Gastrocnemius medialis (tissue), 4 donors: ENCODE data around the gene TGFBR3L.

ENCODE experiments used
- POLR2A ChIP-seq, 2 donors: fragments of 450-650 bp; IDR thresholded peaks; one replicate each; pipeline ENCODE4 v1.6.1; 2017; ENCODE audit warnings: antibody characterized with exemption in 2 of 2, mild to moderate bottlenecking in 2 of 2, moderate library complexity in 2 of 2
- TF ChIP-seq, protein P1 (sequence below), 5 experiments: fragments of 450-650 bp in 3 of 5; fragments of 200-600 bp in 2 of 5; sonication (generic) in 2 of 5; IDR thresholded peaks in 4 of 5; conservative IDR thresholded peaks in 1 of 5; 1 replicate in 4 of 5; 2 replicates in 1 of 5; pipeline ENCODE4 v1.5.1; 2016 to 2019; ENCODE audit warnings: antibody characterized with exemption in 5 of 5, mild to moderate bottlenecking in 3 of 5, moderate library complexity in 3 of 5

DNA sequence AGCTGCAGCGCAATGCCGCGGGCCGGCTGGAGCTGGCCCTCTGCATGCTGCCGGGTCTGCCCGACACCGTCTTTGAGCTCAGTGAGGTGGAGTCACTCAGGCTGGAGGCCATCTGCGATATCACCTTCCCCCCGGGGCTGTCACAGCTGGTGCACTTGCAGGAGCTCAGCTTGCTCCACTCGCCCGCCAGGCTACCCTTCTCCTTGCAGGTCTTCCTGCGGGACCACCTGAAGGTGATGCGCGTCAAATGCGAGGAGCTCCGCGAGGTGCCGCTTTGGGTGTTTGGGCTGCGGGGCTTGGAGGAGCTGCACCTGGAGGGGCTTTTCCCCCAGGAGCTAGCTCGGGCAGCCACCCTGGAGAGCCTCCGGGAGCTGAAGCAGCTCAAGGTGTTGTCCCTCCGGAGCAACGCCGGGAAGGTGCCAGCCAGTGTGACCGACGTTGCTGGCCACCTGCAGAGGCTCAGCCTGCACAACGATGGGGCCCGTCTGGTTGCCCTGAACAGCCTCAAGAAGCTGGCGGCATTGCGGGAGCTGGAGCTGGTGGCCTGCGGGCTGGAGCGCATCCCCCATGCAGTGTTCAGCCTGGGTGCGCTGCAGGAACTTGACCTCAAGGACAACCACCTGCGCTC lies 14.8 kb upstream of the TGFBR3L start:
- TF ChIP-seq, protein P1, sequence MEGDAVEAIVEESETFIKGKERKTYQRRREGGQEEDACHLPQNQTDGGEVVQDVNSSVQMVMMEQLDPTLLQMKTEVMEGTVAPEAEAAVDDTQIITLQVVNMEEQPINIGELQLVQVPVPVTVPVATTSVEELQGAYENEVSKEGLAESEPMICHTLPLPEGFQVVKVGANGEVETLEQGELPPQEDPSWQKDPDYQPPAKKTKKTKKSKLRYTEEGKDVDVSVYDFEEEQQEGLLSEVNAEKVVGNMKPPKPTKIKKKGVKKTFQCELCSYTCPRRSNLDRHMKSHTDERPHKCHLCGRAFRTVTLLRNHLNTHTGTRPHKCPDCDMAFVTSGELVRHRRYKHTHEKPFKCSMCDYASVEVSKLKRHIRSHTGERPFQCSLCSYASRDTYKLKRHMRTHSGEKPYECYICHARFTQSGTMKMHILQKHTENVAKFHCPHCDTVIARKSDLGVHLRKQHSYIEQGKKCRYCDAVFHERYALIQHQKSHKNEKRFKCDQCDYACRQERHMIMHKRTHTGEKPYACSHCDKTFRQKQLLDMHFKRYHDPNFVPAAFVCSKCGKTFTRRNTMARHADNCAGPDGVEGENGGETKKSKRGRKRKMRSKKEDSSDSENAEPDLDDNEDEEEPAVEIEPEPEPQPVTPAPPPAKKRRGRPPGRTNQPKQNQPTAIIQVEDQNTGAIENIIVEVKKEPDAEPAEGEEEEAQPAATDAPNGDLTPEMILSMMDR (IDR thresholded peaks at IDR 0.05 in 4 of 5, conservative IDR thresholded peaks at IDR 0.05 in 1 of 5), result no peak
- no peak for TF ChIP-seq POLR2A (IDR thresholded peaks at IDR 0.05)
